ENCODE data around the gene WDR64. TPM values are rescaled to one million over a fixed set of nuclear protein-coding genes. Genes with fewer than 3 reads are reported as not detected.

WDR64 gene
- total RNA-seq, 1 experiment from 2014 or later: not detected

GRCh38 chr1:241640149-241640866 is 11.8 kb upstream of the WDR64 start, which contains the start of the genes CHML and OPN3:
TSS of gene CHML (minus strand) at chr1:241640369. CDS start at chr1:241635766, 4,603 bp downstream.
TSS of gene OPN3 (minus strand) at chr1:241640369. CDS start at chr1:241640254, 115 bp downstream.
- ChIA-PET CTCF (interaction anchor here (0.6 to 2.6 kb wide), 19 partner anchors 11 to 198 kb away, joined by 3 to 22 read pairs (median 5); no protein-coding TSS in a partner anchor), POLR2A (interaction anchor here (0.5 to 5.8 kb wide), 55 partner anchors 8 to 1615 kb away, joined by 3 to 151 read pairs (median 6); partner anchors contain the start of genes CEP170, EXO1, FH and KMO)
- Mint-ChIP-seq H3K27ac (ENCODE audit: low read depth, unreplicated experiment) (peak within 1 kb of the TSS; percentile 100), H3K9me3 (ENCODE audit: unreplicated experiment) (peaks cover 8% of the 10 kb centered on the region), H3K27me3 (ENCODE audit: insufficient read depth, unreplicated experiment) (no peaks in the 10 kb centered on the region), H3K4me3 (ENCODE audit: unreplicated experiment) (peak within 1 kb of the TSS; percentile 75), H3K36me3 (ENCODE audit: insufficient read depth, unreplicated experiment) (peaks cover 36% of the 10 kb centered on the region), H3K4me1 (ENCODE audit: insufficient read depth, unreplicated experiment) (peaks cover 55% of the 10 kb centered on the region)
- DNase-seq (ENCODE audit: unreplicated experiment): peak; percentile 96
- BruUV-seq (replicated peaks): no TSS peak
- intact Hi-C loops (cut with micrococcal nuclease): loop anchor here (1.0 to 2.0 kb wide), 3 partner anchors 28 to 76 kb away; no protein-coding TSS in a partner anchor
- no peak for TF ChIP-seq CTCF (IDR thresholded peaks at IDR 0.05; ENCODE audit: unreplicated experiment)

GRCh38 chr1:241640867-241641622 is 11.0 kb upstream of the WDR64 start:
- intact Hi-C loops (cut with micrococcal nuclease): loop anchor here (1.0 to 2.0 kb wide), 4 partner anchors 28 to 76 kb away; no protein-coding TSS in a partner anchor
- Mint-ChIP-seq H3K9me3 (ENCODE audit: unreplicated experiment) (peaks cover 8% of the 10 kb centered on the region), H3K27ac (ENCODE audit: low read depth, unreplicated experiment) (peak overlapping the region; percentile 100), H3K27me3 (ENCODE audit: insufficient read depth, unreplicated experiment) (no peaks in the 10 kb centered on the region), H3K4me1 (ENCODE audit: insufficient read depth, unreplicated experiment) (peaks cover 50% of the 10 kb centered on the region), H3K36me3 (ENCODE audit: insufficient read depth, unreplicated experiment) (peaks cover 28% of the 10 kb centered on the region), H3K4me3 (ENCODE audit: unreplicated experiment) (peak overlapping the region; percentile 75)
- ChIA-PET CTCF (interaction anchor here (0.5 to 2.6 kb wide), 27 partner anchors 12 to 197 kb away, joined by 3 to 22 read pairs (median 4); no protein-coding TSS in a partner anchor), POLR2A (interaction anchor here (0.5 to 5.8 kb wide), 52 partner anchors 8 to 1614 kb away, joined by 3 to 151 read pairs (median 7); partner anchors contain the start of genes CEP170, EXO1, FH and KMO)
- no peak for TF ChIP-seq CTCF (IDR thresholded peaks at IDR 0.05; ENCODE audit: unreplicated experiment)
- no TSS peak for BruUV-seq (replicated peaks)
- DNase-seq (ENCODE audit: unreplicated experiment): peak; percentile 98

GRCh38 chr1:241641773-241642592 is 10.1 kb upstream of the WDR64 start:
- Mint-ChIP-seq H3K4me3 (ENCODE audit: unreplicated experiment) (peak overlapping the region; percentile 60), H3K36me3 (ENCODE audit: insufficient read depth, unreplicated experiment) (peaks cover 19% of the 10 kb centered on the region), H3K27ac (ENCODE audit: low read depth, unreplicated experiment) (peak overlapping the region; percentile 100), H3K27me3 (ENCODE audit: insufficient read depth, unreplicated experiment) (no peaks in the 10 kb centered on the region), H3K4me1 (ENCODE audit: insufficient read depth, unreplicated experiment) (peaks cover 42% of the 10 kb centered on the region), H3K9me3 (ENCODE audit: unreplicated experiment) (peaks cover 8% of the 10 kb centered on the region)
- intact Hi-C loops (cut with micrococcal nuclease): loop anchor here (1.0 to 2.0 kb wide), 3 partner anchors 29 to 75 kb away; no protein-coding TSS in a partner anchor
- no peak for TF ChIP-seq CTCF (IDR thresholded peaks at IDR 0.05; ENCODE audit: unreplicated experiment)
- POLR2A ChIA-PET: interaction anchor here (0.6 to 5.8 kb wide), 41 partner anchors 9 to 906 kb away, joined by 3 to 151 read pairs (median 8); partner anchors contain the start of genes EXO1, FH, KMO and WDR64
- DNase-seq (ENCODE audit: unreplicated experiment): peak; percentile 90
- CTCF ChIA-PET: interaction anchor here (0.5 to 2.6 kb wide), 21 partner anchors 13 to 192 kb away, joined by 3 to 22 read pairs (median 4); no protein-coding TSS in a partner anchor
- TSS peak; percentile 91 for BruUV-seq (replicated peaks)
